Loucy (cell line): ENCODE measurements around the gene SCGB3A2.

Experiments used
- H2AFZ ChIP-seq: fragments of 200-600 bp; sonication (generic); 2 replicates; pipeline ENCODE4 v1.6.0; 2016; ENCODE audit warnings: antibody characterized with exemption, mild to moderate bottlenecking, low read length, moderate library complexity
- H3F3A ChIP-seq: fragments of 200-600 bp; 2 replicates; pipeline ENCODE4 v1.6.0; 2016; ENCODE audit warnings: antibody characterized with exemption, low read depth, mild to moderate bottlenecking
- H3K27me3 ChIP-seq: fragments of 200-600 bp; sonication (generic); 2 replicates; pipeline ENCODE4 v1.6.1; 2014; ENCODE audit warnings: low read length, mild to moderate bottlenecking; ENCODE audit not compliant: insufficient read depth, poor library complexity, severe bottlenecking
- H3K36me3 ChIP-seq: fragments of 200-600 bp; sonication (generic); 2 replicates; pipeline ENCODE4 v1.6.1; 2016; ENCODE audit warnings: low read length; ENCODE audit not compliant: insufficient read depth
- H3K4me1 ChIP-seq: fragments of 200-600 bp; sonication (generic); 2 replicates; pipeline ENCODE4 v1.5.1; 2014; ENCODE audit warnings: low read length, mild to moderate bottlenecking; ENCODE audit not compliant: insufficient read depth, poor library complexity, severe bottlenecking
- H3K4me2 ChIP-seq: fragments of 200-600 bp; sonication (generic); 2 replicates; pipeline ENCODE4 v1.6.0; 2014; ENCODE audit warnings: antibody characterized with exemption, low read length, low read depth, mild to moderate bottlenecking; ENCODE audit not compliant: poor library complexity, severe bottlenecking
- H3K4me3 ChIP-seq: fragments of 200-600 bp; sonication (generic); 2 replicates; pipeline ENCODE4 v1.5.1; 2014; ENCODE audit warnings: low read length, mild to moderate bottlenecking, mixed read lengths; ENCODE audit not compliant: poor library complexity, severe bottlenecking
- H3K79me2 ChIP-seq: fragments of 200-600 bp; sonication (generic); 2 replicates; pipeline ENCODE4 v1.6.1; 2014; ENCODE audit warnings: low read length; ENCODE audit not compliant: insufficient read depth
- H3K9ac ChIP-seq: fragments of 200-600 bp; sonication (generic); 2 replicates; pipeline ENCODE4 v1.6.0; 2014; ENCODE audit warnings: mild to moderate bottlenecking, low read depth, low read length, moderate library complexity; ENCODE audit not compliant: poor library complexity, severe bottlenecking
- H3K9me2 ChIP-seq: fragments of 200-600 bp; sonication (generic); replicated peaks from 2 replicates; pipeline ENCODE4 v1.6.1; 2016; ENCODE audit warnings: low read depth, low read length, mixed read lengths
- H3K9me3 ChIP-seq: fragments of 200-600 bp; sonication (generic); 2 replicates; pipeline ENCODE4 v1.6.1; 2014; ENCODE audit warnings: mild to moderate bottlenecking, antibody characterized with exemption, low read length, low read depth; ENCODE audit not compliant: insufficient read depth
- H4K20me1 ChIP-seq: fragments of 200-600 bp; sonication (generic); 2 replicates; pipeline ENCODE4 v1.6.0; 2014; ENCODE audit warnings: antibody characterized with exemption, low read length, mild to moderate bottlenecking; ENCODE audit not compliant: insufficient read depth, poor library complexity, severe bottlenecking
- EZH2phosphoT487 ChIP-seq: fragments of 200-600 bp; IDR thresholded peaks from 2 replicates; pipeline ENCODE4 v1.6.1; 2018; ENCODE audit warnings: antibody characterized with exemption, mild to moderate bottlenecking, moderate library complexity, borderline replicate concordance
- TF ChIP-seq, protein P1 (sequence below): fragments of 200-600 bp; sonication (generic); conservative IDR thresholded peaks from 2 replicates; pipeline ENCODE4 v1.5.1; 2014; ENCODE audit warnings: mild to moderate bottlenecking, antibody characterized with exemption, low read length

The SCGB3A2 gene, protein sequence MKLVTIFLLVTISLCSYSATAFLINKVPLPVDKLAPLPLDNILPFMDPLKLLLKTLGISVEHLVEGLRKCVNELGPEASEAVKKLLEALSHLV

DNA sequence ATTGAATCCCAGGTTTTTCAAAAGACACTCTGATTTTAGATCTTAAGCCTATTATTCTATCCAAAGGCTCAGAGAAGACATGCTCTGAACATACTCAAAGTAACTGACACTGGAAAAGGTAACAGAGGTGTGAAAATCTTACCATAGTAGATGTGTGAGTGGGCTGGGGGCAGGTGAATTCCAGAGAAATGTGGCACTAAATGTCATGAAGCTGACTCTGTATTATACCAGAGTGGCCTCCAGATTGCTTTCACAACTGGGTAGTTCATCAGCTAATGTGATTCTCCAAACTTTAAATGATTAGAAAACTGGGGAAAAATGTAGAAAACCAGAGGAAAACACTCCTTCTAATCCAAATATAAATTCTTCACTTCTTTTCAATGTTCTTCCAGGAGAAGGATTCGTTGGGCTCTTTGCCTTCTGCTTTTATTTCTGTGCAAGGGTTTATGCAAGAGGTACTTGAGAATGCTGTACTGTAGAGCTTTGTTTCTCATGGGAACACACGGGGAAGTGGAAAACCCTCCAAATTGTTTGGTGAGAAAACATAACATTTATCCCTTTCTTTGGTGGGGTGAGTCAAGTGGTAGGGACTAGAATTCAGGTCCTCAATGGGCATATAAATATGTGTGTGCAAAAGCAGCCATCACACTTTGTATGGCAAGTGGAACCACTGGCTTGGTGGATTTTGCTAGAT lies at the start of gene SCGB3A2:
SCGB3A2 (plus strand) TSS at position 646 of the 694 bp plus-strand sequence. CDS start 93 bp downstream, outside the sequence.
- no peaks in the 10 kb centered on the region for H3K9me2 ChIP-seq
- H3K79me2 ChIP-seq = no peaks in the 10 kb centered on the region
- no peak within 1 kb of the TSS for H3K9ac ChIP-seq
- no peak for TF ChIP-seq EZH2phosphoT487
- H3K4me3 ChIP-seq = no peak within 1 kb of the TSS
- no peak within 1 kb of the TSS for H3K4me2 ChIP-seq
- no peaks in the 10 kb centered on the region for H3K9me3 ChIP-seq
- H3F3A ChIP-seq = no peaks in the 10 kb centered on the region
- no peaks in the 10 kb centered on the region for H3K36me3 ChIP-seq
- no peaks in the 10 kb centered on the region for H3K4me1 ChIP-seq
- H3K27me3 ChIP-seq = no peaks in the 10 kb centered on the region
- H4K20me1 ChIP-seq = no peaks in the 10 kb centered on the region
- no peak within 1 kb of the TSS for H2AFZ ChIP-seq

DNA sequence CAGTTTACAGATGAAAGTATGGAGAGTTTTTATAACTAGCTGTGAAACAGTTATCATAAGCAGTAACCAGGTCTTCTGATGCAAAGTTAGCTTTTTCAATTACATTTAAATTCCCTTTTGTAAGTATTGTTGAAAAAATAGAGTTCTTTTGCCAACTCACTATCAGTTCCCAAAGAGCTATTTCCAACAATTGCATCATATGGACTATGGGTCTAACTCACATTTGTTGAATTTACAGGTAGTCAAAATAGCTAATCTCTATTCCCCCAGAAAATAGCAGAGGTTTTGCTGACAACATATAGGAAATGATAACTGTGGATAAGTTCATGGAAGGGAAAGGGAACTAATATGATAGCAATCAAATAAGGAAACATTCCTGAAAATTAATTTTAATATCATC lies 48.5 kb upstream of the SCGB3A2 start:
- Histone ChIP-seq H3K9me3 (no peaks in the 10 kb centered on the region), H3K9ac (no peak overlapping the region), H3K4me2 (no peak overlapping the region), H2AFZ (0 out of 2 replicates have a peak overlapping the region, but pooled peaks have one; percentile 15), H3F3A (no peaks in the 10 kb centered on the region), H3K27me3 (peaks cover 8% of the 10 kb centered on the region), H3K79me2 (no peaks in the 10 kb centered on the region), H4K20me1 (no peaks in the 10 kb centered on the region), H3K36me3 (no peaks in the 10 kb centered on the region), H3K4me3 (no peak overlapping the region), H3K9me2 (no peaks in the 10 kb centered on the region), H3K4me1 (no peaks in the 10 kb centered on the region)
- no peak for TF ChIP-seq EZH2phosphoT487
- TF ChIP-seq, protein P1, sequence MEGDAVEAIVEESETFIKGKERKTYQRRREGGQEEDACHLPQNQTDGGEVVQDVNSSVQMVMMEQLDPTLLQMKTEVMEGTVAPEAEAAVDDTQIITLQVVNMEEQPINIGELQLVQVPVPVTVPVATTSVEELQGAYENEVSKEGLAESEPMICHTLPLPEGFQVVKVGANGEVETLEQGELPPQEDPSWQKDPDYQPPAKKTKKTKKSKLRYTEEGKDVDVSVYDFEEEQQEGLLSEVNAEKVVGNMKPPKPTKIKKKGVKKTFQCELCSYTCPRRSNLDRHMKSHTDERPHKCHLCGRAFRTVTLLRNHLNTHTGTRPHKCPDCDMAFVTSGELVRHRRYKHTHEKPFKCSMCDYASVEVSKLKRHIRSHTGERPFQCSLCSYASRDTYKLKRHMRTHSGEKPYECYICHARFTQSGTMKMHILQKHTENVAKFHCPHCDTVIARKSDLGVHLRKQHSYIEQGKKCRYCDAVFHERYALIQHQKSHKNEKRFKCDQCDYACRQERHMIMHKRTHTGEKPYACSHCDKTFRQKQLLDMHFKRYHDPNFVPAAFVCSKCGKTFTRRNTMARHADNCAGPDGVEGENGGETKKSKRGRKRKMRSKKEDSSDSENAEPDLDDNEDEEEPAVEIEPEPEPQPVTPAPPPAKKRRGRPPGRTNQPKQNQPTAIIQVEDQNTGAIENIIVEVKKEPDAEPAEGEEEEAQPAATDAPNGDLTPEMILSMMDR = no peak

DNA sequence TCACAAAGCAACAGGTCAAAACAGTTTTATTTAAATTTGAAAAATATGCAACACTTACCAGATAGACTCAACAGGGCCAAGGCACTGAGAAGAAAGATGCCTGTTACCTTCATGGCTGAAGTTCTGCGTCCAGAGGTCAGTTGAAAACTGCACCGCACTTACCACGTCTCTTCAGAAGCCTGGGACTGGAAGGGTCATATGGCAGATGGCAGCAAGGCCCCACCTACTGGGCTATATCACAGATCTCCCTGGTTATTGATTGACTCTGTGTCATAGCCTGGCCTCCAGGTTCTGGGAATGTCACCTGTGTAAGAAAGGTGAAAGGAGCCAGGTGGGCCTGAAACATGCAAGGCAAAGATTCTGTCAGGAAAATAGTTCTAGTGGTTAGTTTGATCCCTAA lies 47.0 kb upstream of the SCGB3A2 start, which contains the start of gene SPINK1:
SPINK1 (minus strand) TSS at position 207 of the 400 bp plus-strand sequence; CDS start at position 113, 94 bp downstream.
- no peaks in the 10 kb centered on the region for H3F3A ChIP-seq
- no peaks in the 10 kb centered on the region for H3K9me2 ChIP-seq
- no peak within 1 kb of the TSS for H3K4me2 ChIP-seq
- H3K9ac ChIP-seq = no peak within 1 kb of the TSS
- H3K4me1 ChIP-seq = no peaks in the 10 kb centered on the region
- peaks cover 10% of the 10 kb centered on the region for H3K27me3 ChIP-seq
- TF ChIP-seq EZH2phosphoT487 = no peak
- TF ChIP-seq, protein P1 = no peak
- H3K36me3 ChIP-seq = no peaks in the 10 kb centered on the region
- H3K9me3 ChIP-seq = no peaks in the 10 kb centered on the region
- H3K79me2 ChIP-seq = no peaks in the 10 kb centered on the region
- no peak within 1 kb of the TSS for H3K4me3 ChIP-seq
- H4K20me1 ChIP-seq = no peaks in the 10 kb centered on the region
- no peak within 1 kb of the TSS for H2AFZ ChIP-seq
